ENCODE results near the gene PIGT.
"Not testable (repeated sequence)": the region's sequence is repeated elsewhere in the genome, so short reads cannot be mapped to it uniquely, and the experiment has no call there.

PIGT gene

GRCh38 chr20:45470262-45470931, 54.5 kb downstream of the PIGT start:
- TF ChIP-seq ZFX (IDR thresholded peaks at IDR 0.05; ENCODE audit: borderline replicate concordance), result no peak
- TF ChIP-seq, protein P1, sequence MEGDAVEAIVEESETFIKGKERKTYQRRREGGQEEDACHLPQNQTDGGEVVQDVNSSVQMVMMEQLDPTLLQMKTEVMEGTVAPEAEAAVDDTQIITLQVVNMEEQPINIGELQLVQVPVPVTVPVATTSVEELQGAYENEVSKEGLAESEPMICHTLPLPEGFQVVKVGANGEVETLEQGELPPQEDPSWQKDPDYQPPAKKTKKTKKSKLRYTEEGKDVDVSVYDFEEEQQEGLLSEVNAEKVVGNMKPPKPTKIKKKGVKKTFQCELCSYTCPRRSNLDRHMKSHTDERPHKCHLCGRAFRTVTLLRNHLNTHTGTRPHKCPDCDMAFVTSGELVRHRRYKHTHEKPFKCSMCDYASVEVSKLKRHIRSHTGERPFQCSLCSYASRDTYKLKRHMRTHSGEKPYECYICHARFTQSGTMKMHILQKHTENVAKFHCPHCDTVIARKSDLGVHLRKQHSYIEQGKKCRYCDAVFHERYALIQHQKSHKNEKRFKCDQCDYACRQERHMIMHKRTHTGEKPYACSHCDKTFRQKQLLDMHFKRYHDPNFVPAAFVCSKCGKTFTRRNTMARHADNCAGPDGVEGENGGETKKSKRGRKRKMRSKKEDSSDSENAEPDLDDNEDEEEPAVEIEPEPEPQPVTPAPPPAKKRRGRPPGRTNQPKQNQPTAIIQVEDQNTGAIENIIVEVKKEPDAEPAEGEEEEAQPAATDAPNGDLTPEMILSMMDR (IDR thresholded peaks at IDR 0.05), result no peak
- H3K27ac ChIP-seq, result no peak overlapping the region

DNA sequence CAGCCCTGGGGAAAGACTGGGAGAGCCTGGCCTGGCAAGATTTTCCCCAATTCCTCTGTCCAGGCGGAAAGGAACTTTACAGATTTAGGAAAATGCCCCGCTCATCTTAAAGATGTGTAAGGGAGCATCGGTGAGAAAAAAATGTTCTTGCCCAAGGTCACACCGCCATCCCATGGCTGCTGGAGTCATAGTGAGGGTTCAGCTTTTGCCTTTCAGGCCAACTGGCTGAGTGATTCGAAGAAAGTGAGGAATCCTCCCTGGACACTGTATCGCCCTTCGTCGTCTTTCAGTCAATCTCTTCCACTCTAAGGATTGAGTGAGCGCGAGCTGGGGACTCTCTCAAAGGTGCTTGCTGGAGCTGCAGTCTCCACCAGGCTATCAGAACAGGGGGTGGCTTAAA, 55.0 kb downstream of the PIGT start:
- TF ChIP-seq ZFX (IDR thresholded peaks at IDR 0.05; ENCODE audit: borderline replicate concordance), result no peak
- TF ChIP-seq, protein P1 (IDR thresholded peaks at IDR 0.05), result 0 out of 2 replicates have a peak, but pooled peaks have one; percentile 12

DNA sequence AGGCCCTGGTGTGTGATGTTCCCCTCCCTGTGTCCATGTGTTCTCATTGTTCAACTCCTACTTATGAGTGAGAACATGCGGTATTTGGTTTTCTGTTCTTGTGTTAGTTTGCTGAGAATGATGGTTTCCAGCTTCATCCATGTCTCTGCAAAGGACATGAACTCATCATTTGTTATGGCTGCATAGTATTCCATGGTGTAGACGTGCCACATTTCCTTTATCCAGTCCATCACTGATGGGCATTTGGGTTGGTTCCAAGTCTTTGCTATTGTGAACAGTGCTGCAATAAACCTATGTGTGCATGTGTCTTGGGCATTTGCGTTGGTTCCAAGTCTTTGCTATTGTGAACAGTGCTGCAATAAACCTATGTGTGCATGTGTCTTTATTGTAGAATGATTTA, 56.3 kb downstream of the PIGT start:
- not testable (repeated sequence) for H3K27ac ChIP-seq

More for the DNA sequence above, 55.0 kb downstream of the PIGT start:
- H3K27ac ChIP-seq, result no peak overlapping the region
